GM21786 (cell line): Measurements from ENCODE around the gene ALDH1A1.

ENCODE experiments used
- ATAC-seq: cut with Tn5 transposase; IDR thresholded peaks from one replicate; pipeline ENCODE4 v1.9.1; 2021; ENCODE audit not compliant: unreplicated experiment

ALDH1A1 gene

GRCh38 chr9:72919246-72919945 lies 33.5 kb downstream of the ALDH1A1 start:
- ATAC-seq, result no peak

GRCh38 chr9:72917892-72918509 lies 34.9 kb downstream of the ALDH1A1 start:
- ATAC-seq, result no peak

- ATAC-seq, result no peak
Observed at GRCh38 chr9:72915659-72916058, 37.2 kb downstream of the ALDH1A1 start.

GRCh38 chr9:72914750-72915149 lies 38.1 kb downstream of the ALDH1A1 start:
- no peak for ATAC-seq

- no peak for ATAC-seq
Observed at GRCh38 chr9:72913382-72914009, 39.4 kb downstream of the ALDH1A1 start.

- ATAC-seq, result no peak
Observed at GRCh38 chr9:72912476-72913381, 40.1 kb downstream of the ALDH1A1 start.

- no peak for ATAC-seq
Observed at GRCh38 chr9:72911816-72912215, 41.0 kb downstream of the ALDH1A1 start.

- no peak for ATAC-seq
Observed at GRCh38 chr9:72911247-72911775, 41.5 kb downstream of the ALDH1A1 start.

- ATAC-seq, result no peak
Observed at GRCh38 chr9:72909428-72909827, 43.4 kb downstream of the ALDH1A1 start.

GRCh38 chr9:72907421-72907820 lies 45.4 kb downstream of the ALDH1A1 start:
- no peak for ATAC-seq

GRCh38 chr9:72906810-72907209 lies 46.0 kb downstream of the ALDH1A1 start:
- ATAC-seq, result no peak

- ATAC-seq, result no peak
Observed at GRCh38 chr9:72905514-72906480, 47.1 kb downstream of the ALDH1A1 start.

- no peak for ATAC-seq
Observed at GRCh38 chr9:72904267-72905093, 48.4 kb downstream of the ALDH1A1 start.

- ATAC-seq, result no peak
Observed at GRCh38 chr9:72903103-72903502, 49.8 kb downstream of the ALDH1A1 start.

- ATAC-seq, result no peak
Observed at GRCh38 chr9:72902268-72902667, 50.6 kb downstream of the ALDH1A1 start.

- no peak for ATAC-seq
Observed at GRCh38 chr9:72899734-72900477, 52.9 kb downstream of the ALDH1A1 start.

- no peak for ATAC-seq
Observed at GRCh38 chr9:72898784-72899733, 53.8 kb downstream of the ALDH1A1 start.
